Fibroblast of pulmonary artery (primary cell): ENCODE data around the gene ZCCHC2.
A peak's percentile ranks its signal among the peaks of the same experiment; 100 is the strongest.

Experiments used
- DNase-seq: peaks from one replicate; pipeline ENCODE4 v3.0.0-alpha.2; 2010; ENCODE audit warnings: low read depth
- H3K4me3 ChIP-seq: replicated peaks from 2 replicates; pipeline ENCODE4 v1.5.1; 2011; ENCODE audit warnings: low read depth, mild to moderate bottlenecking, control low read depth, low read length, moderate library complexity
- CTCF ChIP-seq: IDR thresholded peaks from 2 replicates; pipeline ENCODE4 v1.5.1; 2011; ENCODE audit warnings: mild to moderate bottlenecking, control low read depth, low read length, inconsistent platforms; ENCODE audit errors: missing control alignments

The ZCCHC2 gene

DNA sequence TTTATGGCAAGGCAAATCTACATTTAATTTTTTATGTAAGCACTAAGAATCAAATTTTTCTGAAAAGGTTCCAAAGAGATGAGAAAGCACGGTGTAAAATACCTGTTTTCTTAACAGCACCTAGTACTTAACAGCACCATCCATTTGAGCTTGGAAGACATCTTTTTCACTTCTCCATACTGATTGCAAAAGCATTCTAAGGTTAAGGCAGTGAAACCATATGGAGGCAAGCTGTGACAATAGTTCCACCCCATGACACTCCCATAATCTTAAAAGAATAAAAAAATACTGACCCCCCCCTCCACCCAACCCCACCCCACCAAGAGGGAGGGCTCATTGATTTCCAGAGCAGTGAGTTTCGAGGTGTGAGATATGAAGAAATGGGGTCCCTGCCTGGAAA, 60.6 kb downstream of the ZCCHC2 start:
- no peak overlapping the region for H3K4me3 ChIP-seq
- TF ChIP-seq CTCF: no peak
- DNase-seq: no peak

DNA sequence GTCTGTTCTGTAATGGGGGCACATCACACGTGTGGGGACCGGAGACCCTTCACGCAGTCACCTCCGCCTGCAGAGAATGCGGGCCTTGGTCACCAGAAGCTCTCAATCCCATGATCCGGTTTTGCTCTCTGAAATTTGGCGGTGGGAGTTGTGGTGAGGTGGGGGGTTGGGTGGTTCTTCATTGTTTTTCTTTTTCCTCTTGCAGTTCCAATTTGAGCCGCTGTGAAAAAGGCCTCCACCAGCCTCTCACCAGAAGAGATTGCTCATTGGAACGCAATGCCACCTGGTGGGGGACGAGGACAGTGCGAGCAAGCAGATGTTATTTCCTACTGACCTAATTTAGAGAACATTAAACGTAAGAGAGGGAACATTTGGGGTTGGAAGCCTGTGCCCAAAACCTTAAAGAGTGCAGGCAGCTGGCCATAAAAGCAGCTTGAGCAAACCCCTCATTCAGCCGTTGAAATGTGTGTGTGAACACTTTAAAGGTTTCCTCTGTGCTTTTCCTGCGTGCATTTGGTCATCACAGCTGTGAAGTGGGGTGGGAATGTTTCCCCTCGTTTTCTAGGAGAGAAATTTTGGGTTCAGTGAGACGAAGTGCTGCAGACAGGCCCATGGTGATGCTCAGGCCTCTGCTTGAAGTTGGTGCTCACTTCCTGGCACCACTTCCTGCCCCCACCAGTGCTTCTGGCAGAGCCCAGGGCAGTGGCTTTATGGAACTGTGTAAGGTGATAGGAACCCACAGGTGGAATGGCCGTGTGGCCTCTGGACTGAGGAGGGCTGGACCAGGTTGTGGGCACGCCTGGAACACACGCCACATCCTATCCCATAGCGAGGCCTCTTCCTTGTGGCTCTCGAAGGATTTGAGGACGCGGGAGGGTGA, 61.7 kb downstream of the ZCCHC2 start:
- TF ChIP-seq CTCF: peak; percentile 99
- H3K4me3 ChIP-seq: peak overlapping the region; percentile 12
- peak; percentile 93 for DNase-seq

- no peak overlapping the region for H3K4me3 ChIP-seq
- TF ChIP-seq CTCF: no peak
- no peak for DNase-seq
Measured at GRCh38 chr18:62585274-62586150, 62.7 kb downstream of the ZCCHC2 start.

DNA sequence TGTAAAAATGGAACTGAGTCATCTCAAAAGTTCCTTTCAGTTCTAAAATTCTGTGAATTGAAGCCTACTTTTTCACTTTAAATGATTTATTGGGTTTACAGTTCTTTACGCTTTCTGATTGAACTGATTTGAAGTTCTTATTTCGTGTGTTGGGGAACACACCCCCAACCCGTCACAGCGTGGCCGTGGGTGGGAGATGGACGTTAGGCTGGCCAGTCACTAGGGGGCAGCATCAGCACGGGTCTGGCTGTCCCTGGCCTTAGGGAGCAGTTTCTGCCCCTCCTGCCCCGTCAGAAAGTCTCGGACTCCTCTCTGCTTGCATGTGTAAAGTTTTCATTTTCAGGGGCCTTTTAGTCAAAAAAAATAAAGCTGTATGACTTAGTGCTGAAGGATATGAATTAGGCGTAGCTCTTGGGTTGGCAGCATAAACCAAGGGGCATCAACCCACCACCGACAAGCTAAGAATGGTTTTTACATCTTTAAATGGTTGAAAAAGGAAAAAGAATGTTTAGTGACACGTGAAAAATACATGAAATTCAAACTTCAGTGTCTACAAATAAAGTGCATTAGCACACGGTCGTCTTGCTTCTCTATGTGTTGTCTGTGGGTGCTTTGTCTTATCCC, 63.4 kb downstream of the ZCCHC2 start:
- peak; percentile 80 for DNase-seq
- TF ChIP-seq CTCF: peak; percentile 94
- no peak overlapping the region for H3K4me3 ChIP-seq

- H3K4me3 ChIP-seq: no peak overlapping the region
- DNase-seq: no peak
- TF ChIP-seq CTCF: no peak
Measured at GRCh38 chr18:62586781-62587487, 64.1 kb downstream of the ZCCHC2 start.

- H3K4me3 ChIP-seq: no peak overlapping the region
- DNase-seq: no peak
- no peak for TF ChIP-seq CTCF
Measured at GRCh38 chr18:62587689-62588088, 64.9 kb downstream of the ZCCHC2 start.
